Fibroblast of villous mesenchyme (primary cell): ENCODE data around the gene FSIP1. TPM values are rescaled to one million over a fixed set of nuclear protein-coding genes. Genes with fewer than 3 reads are reported as not detected.

ENCODE experiments used
- DNase-seq: peaks from one replicate; pipeline ENCODE4 v3.0.0-alpha.2; 2010; ENCODE audit warnings: low read depth
- H3K4me3 ChIP-seq: 2 replicates; pipeline ENCODE4 v1.5.1; 2011; ENCODE audit warnings: low read depth, mild to moderate bottlenecking, low read length
- CTCF ChIP-seq: IDR thresholded peaks from 2 replicates; pipeline ENCODE4 v1.5.1; 2012; ENCODE audit warnings: low read depth, mild to moderate bottlenecking, low read length; ENCODE audit not compliant: insufficient read depth
- total RNA-seq: library from RNA; depleted of rRNA; stranded (reverse); fragments of >200 nt; gene quantifications from 2 replicates; pipeline ENCODE4 v1.2.3, GENCODE V29; 2012

FSIP1 gene
- total RNA-seq, 1 donor, result 2.6 TPM

GRCh38 chr15:39651295-39651694 lies 131.3 kb downstream of the FSIP1 start:
- no peak for TF ChIP-seq CTCF
- no peak overlapping the region for H3K4me3 ChIP-seq
- DNase-seq, result no peak

GRCh38 chr15:39649757-39650156 lies 132.9 kb downstream of the FSIP1 start:
- no peak for TF ChIP-seq CTCF
- H3K4me3 ChIP-seq, result no peak overlapping the region
- no peak for DNase-seq

GRCh38 chr15:39646425-39646824 lies 136.2 kb downstream of the FSIP1 start:
- H3K4me3 ChIP-seq, result no peak overlapping the region
- no peak for TF ChIP-seq CTCF
- no peak for DNase-seq

GRCh38 chr15:39645976-39646257 lies 136.7 kb downstream of the FSIP1 start:
- no peak for TF ChIP-seq CTCF
- no peak overlapping the region for H3K4me3 ChIP-seq
- no peak for DNase-seq

- no peak overlapping the region for H3K4me3 ChIP-seq
- no peak for TF ChIP-seq CTCF
- no peak for DNase-seq
Measured at GRCh38 chr15:39645138-39645975, 137.3 kb downstream of the FSIP1 start.

- no peak overlapping the region for H3K4me3 ChIP-seq
- TF ChIP-seq CTCF, result no peak
- DNase-seq, result no peak
Measured at GRCh38 chr15:39644136-39644535, 138.5 kb downstream of the FSIP1 start.

- TF ChIP-seq CTCF, result no peak
- no peak overlapping the region for H3K4me3 ChIP-seq
Measured at GRCh38 chr15:39643727-39644126, 138.9 kb downstream of the FSIP1 start.

More at GRCh38 chr15:39643727-39644126, 138.9 kb downstream of the FSIP1 start:
- no peak for DNase-seq
